Activated CD8-positive, alpha-beta memory T cell treated with anti-CD3 and anti-CD28 coated beads, Interleukin-2, amount 50 U/mL, for 24 hours (primary cell): ENCODE measurements around the gene MFSD11.
"Not testable (repeated sequence)": the region's sequence is repeated elsewhere in the genome, so short reads cannot be mapped to it uniquely, and the experiment has no call there.

Experiments
- DNase-seq: peaks from one replicate; pipeline ENCODE4 v3.0.0-alpha.2; 2020; ENCODE audit errors: extremely low read depth

The MFSD11 gene

GRCh38 chr17:76737676-76738467 lies at the start of gene MFSD11:
MFSD11 (plus strand) TSS chr17:76738119; CDS start chr17:76738353, 234 bp downstream.
- peak; percentile 82 for DNase-seq

GRCh38 chr17:76688165-76688622 lies 49.7 kb upstream of the MFSD11 start:
- no peak for DNase-seq

GRCh38 chr17:76689859-76690258 lies 48.1 kb upstream of the MFSD11 start:
- DNase-seq: no peak

GRCh38 chr17:76690596-76691280 lies 47.2 kb upstream of the MFSD11 start:
- no peak for DNase-seq

- DNase-seq: no peak
Measured at GRCh38 chr17:76691379-76692191, 46.3 kb upstream of the MFSD11 start.

GRCh38 chr17:76695059-76695831 lies 42.7 kb upstream of the MFSD11 start:
- no peak for DNase-seq

GRCh38 chr17:76696763-76697701 lies 40.9 kb upstream of the MFSD11 start:
- no peak for DNase-seq

- DNase-seq: no peak
Measured at GRCh38 chr17:76697702-76698465, 40.0 kb upstream of the MFSD11 start.

- DNase-seq: not testable (repeated sequence)
Measured at GRCh38 chr17:76698466-76698977, 39.4 kb upstream of the MFSD11 start.

- no peak for DNase-seq
Measured at GRCh38 chr17:76700270-76700616, 37.7 kb upstream of the MFSD11 start.

GRCh38 chr17:76700617-76701470 lies 37.1 kb upstream of the MFSD11 start:
- DNase-seq: no peak

GRCh38 chr17:76701471-76701967 lies 36.4 kb upstream of the MFSD11 start:
- no peak for DNase-seq

GRCh38 chr17:76702076-76702475 lies 35.8 kb upstream of the MFSD11 start:
- no peak for DNase-seq

- DNase-seq: no peak
Measured at GRCh38 chr17:76702941-76703637, 34.8 kb upstream of the MFSD11 start.

- no peak for DNase-seq
Measured at GRCh38 chr17:76704805-76705204, 33.1 kb upstream of the MFSD11 start.

GRCh38 chr17:76706817-76707216 lies 31.1 kb upstream of the MFSD11 start:
- no peak for DNase-seq

- DNase-seq: no peak
Measured at GRCh38 chr17:76707985-76708807, 29.7 kb upstream of the MFSD11 start.
